Fibroblast of the conjunctiva (primary cell): ENCODE measurements around the gene RCAN3.

ENCODE experiments used
- DNase-seq: peaks from one replicate; pipeline ENCODE4 v3.0.0-alpha.2; 2010; ENCODE audit warnings: low read depth

Gene RCAN3

DNA sequence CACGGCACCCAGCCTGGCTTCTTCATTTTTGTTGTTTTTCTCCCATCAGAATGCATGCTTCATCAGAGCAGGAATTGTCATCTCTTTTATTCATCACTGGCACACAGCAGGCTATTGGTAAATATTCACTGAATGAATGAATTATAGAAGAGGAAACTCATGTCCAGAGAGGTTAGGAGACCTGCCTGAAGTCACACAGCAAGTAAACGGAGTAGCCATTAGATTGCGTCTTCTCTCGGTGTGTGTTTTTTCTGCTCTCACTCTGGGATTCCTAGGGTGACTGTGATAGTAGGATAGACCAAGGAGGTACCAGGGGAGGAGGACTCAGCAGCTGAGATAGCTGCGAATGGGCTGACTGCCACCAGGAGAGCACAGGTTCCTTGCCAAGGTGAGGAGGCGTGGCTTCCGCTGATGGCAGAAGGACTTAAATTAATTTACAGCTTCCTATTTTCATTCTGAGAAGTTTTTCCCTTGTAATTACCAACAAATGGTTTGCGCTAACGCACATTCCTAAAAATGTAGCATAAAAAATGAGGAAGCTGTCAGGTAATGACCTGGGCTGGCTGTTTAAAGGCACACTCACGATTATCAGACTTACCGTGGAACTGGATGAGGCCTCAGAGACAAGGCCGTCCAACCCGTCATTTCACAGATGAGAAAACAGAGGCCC is 48.8 kb downstream of the RCAN3 start:
- no peak for DNase-seq

DNA sequence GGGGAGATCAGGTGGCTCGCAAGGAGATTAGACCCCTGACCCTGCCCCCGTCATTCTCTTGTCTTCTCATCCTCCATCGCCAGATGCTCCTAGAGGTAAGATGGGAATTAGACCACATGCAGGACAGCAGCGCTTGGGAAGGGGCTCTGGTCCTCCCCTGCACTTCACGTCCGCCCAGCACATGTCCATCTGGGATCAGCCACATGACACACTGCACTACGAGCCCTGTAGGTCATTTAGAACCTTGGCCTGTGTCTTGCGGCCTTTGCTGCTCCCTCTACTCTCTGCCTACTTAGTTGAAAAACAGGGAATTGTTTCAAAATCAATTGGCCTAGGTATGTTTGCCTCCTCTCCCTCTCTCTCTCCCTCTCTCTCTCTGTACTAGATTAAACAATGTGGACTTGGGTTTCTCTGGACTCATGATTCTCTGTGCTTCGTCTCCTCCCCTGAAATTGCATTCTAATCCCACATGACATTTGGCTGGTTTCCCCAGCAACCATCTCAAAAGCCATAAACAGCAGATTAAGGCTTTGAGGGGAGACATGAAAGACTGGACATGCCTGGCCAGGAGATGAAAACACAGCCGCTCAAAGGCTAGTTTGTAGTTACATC is 49.4 kb downstream of the RCAN3 start:
- no peak for DNase-seq

DNA sequence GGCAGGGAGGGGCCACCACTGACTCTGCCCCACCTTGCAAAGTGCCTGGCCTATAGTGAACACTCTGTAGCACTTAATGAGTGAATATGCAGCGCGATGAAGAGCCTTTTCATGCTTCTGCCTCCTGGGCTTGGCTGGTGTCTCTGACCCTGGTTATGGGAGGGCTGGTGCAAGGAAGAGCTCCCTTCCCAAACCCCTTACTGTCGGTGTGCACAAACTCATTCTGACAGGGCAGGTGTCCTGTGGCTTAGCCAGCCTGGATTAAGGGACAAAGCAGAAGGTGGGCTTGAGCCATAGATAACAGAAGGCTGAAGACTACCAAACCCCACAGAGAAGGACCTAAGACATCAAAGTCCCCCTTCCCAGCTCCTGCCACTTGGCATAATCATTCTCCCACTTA is 51.3 kb downstream of the RCAN3 start:
- DNase-seq: no peak

DNA sequence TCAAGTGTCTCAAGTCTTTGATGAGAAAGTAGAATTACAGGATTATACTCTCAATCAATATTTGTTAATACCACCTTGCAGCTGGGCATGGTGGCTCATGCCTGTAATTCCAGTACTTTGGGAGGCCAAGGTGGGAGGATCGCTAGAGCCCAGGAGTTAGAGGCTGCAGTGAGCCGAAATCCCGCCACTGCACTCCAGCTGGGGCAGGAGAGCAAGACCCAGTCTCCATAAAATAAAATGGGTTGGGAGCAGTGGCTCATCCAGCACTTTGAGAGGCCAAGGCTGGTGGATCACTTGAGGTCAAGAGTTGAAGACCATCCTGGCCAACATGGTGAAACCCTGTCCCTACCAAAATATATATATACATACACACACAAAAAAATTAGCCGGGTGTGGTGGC is 52.1 kb downstream of the RCAN3 start:
- no peak for DNase-seq

DNA sequence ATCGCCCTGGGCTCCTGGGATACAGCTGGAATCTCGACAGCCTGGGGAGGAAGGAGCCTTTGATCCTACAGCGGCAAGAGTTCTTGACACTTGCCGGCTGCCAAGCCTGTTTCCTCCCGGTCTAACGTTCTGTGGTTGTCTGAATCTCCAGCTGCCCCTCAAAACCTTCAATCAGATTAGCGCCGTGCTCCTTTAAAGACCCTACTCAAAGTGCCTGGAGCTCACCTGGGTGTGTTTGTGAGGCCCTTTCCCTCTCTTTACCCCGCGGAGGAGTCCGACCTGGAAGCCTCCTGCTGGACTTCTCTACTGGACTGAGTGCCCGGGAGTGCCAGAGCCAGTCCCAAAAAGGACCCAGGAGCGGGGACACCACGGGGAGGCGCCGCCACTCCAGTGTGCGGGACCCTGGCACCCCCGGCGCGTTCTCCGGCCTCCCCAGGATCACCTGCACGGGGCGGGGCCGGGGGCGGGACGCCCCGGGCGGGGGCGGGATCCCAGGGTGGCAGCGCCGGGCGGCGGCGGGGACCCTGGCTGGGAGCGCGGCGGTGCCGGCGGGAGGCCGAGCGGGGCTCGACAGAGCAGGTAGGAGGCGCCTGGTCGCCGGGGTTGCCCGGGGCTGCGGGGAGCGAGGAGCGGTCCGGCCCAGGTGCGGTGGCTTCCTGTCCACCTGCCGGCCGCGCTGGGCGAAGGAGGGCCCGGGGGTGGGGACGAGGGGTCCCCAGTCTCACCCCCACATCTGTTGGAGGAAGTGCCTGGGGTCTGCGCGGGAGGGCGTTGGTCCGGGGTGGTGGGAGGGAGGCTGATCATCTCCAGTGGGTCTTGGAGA is 53.2 kb downstream of the RCAN3 start, which contains the start of gene NCMAP:
Gene NCMAP (plus strand): TSS at position 497 of the 823 bp plus-strand sequence. CDS start 39,344 bp downstream, outside the sequence.
- no peak for DNase-seq

DNA sequence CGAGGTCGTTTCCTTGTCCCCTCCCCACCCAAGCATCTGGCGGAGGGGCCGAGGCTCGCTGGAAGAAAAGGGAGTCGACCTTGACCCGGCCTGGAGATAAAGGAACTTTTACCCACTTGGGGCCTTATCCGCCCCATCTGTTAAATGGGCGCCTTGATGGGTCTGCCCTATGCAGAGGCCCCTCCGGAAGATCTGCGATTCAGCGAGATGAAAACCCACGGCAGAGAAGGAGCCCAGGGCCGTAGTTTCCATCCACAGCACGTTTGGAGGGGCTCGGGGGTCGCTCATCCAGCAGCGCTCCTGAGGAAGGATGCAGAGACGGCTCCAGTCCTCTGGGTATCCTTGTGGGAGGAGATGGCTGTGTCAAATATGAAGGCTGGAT is 53.8 kb downstream of the RCAN3 start:
- no peak for DNase-seq

DNA sequence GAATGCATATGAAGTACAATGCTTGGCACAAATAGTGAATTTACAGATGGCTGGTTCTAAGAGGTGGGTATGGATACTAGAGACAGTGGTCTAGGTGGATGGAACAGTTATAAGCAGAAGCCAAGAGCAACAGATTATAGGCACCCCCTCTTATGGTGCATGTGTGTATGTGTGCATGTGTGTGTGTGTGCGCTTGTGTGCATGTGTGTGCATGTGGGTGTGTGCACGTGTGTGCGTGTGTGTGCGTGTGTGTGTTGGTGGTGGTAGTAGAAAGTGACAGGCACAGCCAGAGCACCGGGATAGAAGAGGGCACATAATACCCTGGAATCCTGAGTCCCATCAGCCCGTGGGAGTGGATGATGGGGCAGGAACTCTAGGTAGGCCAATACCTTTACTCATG is 54.6 kb downstream of the RCAN3 start:
- DNase-seq: no peak

DNA sequence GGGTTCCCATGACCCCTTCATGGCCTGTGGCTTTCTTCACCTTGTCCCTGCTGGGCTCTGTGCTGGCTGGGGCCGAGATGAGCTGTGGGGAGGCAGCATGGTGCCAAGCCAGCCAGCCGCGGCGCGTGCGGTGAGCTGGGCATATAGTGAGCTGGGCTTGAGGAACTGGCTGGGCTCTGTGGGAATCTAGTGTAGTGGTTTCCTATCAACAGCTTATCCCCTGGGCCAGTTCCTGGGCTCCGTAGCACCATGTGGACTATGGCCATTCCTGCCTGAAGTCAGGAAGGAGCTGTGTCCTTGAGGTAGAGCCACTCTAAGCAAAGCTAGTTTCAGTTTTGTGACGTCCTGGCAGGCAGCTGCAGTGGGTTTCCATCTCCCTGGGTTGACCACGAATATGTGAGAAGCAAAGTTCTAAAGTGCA is 55.1 kb downstream of the RCAN3 start:
- no peak for DNase-seq

DNA sequence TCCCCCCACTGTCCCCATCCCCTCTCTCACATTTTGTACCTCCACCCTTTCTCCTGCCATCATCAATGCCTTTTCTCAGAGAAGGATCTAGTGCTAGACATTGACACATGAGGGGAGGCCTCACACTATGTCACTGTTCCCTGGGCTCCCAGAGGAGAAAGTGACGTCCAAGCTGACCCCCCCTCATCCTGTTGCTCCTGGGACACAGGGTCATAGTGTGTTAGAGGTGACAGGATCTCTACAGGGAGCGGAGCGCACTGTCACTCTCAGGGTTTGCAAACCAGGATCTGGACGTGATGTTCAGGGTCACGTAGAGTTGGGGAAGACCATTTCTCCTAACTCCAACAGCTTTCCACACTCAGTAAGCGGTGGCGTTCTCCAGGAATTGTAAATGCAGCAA is 55.8 kb downstream of the RCAN3 start:
- DNase-seq: no peak

DNA sequence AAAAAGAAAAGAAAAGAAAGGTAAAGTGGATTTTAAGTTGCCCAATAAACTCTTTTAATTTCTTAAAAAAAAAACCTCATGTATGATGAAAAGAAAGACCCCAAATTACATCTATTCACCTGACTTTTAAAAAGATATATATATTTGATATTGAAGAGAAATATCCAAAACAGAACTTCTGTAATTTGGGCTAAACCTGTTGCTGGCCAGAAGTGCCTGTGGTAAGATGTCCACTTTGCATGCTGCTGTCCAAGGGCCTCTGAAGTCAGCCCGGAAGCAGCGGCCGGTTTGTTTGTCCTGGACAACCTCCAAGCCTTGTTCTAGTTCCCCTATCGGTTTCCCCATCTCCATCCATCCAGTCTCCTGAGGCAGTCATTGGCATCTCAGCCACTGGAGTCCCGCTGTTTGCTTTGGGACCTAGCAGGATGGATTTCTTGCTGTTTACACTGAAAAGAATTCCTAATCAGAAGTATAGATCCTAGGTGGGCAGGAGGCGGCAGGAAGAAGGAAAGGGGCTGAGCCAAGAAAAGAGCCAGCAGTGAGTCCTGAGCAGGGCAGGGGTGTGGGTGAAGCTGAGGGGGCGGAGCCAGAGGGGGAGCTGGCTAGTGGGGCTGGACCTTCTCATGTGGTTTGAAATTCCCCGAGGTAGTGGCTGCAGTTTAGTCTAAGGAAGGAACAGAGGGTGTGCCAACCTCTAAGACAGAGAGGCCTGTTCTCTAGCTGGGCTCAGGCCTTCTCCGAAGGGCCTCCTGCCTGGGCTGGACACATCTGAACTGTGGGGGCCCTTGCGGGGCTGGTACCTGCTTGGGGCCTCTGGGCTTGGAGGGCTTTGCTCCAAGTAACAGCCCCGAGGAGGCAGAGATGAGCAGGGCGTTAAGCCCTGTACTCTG is 56.5 kb downstream of the RCAN3 start:
- peak; percentile 53 for DNase-seq

DNA sequence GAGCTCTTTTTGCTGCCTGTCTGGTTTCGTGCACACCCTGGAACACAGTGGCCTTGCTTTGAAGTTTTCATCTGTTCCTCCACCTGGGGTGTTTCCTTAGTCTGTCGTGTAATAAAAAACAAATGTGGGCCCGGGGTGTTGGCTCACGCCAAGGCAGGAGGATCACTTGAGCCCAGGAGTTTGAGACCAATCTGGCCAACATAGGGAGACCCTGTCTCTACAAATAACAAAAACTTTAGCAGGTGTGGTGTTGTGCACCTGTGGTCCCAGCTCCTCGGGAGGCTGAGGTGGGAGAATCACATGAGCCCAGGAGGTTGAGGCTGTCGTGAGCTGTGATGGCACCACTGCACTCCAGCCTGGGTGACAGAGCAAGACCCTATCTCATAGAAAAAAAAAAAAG is 57.7 kb downstream of the RCAN3 start:
- no peak for DNase-seq

DNA sequence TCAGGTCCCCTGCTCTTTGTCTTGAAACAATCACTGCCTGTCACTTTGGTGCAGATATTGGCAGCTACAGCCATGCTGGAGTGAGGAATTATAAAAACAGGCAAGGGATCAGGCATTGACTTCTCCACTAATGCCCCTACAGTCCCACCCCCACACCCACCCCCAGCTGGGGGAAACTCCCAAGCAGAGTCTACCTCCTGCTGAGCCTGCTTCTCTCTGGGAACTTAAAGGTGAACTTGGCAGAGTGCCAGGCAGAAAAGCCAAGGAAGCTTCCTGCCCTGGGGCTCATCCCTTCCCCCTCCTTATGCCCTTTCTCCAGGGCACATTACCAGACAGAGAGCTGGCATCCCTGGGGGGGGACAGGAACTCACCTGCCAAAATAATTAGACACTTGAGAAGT is 60.0 kb downstream of the RCAN3 start:
- no peak for DNase-seq

DNA sequence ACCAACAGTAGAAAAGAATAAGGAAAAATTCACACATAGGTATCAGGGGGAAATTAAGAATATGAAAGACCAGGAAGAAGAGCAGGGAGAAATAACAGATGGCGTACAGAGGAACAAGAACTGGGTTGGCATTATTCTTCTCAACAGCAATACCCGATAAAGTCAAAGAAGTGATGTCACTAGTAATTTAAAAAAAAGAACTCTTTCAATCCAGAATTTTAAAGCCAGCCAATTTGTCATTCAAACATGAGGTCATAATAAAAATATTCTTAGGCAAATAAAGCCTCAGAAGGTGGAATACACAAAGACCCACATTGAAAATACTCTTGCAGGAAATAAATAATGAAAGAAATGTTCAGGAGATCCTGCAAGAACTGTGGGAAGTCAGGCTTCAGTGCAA is 62.1 kb downstream of the RCAN3 start:
- DNase-seq: no peak

DNA sequence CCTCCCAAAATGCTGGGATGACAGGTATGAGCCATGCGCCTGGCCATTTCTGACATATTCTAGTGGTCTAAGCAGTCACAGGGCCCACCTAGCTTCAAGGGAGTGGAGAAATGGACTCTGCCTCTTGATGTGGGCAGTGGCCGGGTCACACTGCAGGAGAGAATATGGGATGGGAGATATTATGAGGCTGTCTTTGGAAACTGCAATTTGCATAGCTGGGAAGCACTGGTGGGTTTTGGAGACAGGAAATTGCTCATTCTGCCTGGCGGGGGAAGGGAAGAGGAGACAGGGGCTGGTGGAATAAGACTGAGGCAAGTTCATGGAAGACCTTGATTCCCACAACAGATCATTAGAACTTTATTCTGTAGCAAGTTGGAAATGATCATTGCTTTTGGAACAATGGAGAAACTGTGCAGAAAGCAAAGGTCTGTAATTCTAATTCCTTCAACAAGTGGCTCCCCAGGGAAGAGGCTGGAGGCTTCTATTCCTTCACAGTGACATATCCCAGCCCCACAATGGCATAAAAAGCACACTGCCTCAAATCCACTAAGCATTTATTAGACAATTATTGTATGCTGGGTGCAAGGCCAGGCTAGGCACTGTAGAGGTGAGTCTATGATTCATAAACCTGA is 63.7 kb downstream of the RCAN3 start:
- DNase-seq: no peak

DNA sequence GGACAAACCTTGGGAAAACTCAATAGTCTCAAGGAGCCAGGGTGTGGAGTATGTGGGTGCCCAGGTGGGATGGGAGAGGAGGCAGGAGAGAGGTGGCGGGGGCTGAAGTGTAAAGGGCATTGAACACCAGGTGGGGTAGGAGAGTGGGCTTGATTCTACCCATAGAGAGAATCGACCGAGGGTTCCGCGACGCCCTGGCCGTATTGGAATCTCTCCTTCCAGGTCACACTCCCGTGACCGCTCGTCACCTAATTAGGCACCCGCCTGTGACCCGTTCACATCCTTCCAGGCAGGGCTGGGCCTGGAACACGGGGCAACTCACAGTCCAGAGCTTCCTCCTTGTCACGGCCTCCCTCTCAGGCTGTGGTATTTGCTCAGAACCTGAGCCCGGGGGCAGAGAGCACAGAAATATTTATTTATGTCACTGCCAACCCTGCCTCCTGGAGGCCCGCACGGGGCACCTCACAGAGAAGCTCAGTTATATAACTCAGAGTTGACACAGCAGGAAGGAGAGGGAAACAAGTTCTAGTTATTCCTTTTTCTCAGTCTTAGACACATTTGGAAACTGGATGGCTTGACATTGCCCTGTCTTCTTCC is 65.3 kb downstream of the RCAN3 start:
- DNase-seq: no peak

DNA sequence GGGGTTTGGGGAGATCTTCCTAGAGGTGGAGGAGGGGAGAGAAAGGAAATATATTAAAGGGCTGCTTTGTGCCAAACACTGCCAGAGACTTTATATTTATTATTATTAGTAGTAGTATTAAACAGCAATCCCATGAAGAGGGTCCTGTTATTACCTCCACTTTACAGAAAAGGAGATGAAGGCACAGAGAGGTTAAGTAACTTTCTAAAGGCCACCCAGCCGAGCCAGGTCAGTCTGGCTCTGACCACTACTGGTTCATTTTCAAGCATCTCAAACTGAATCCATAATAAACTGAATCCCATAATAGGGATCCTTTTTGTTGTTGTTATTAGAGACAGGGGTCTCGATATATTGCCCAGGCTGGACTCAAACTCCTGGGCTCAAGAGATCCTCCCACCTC is 65.8 kb downstream of the RCAN3 start:
- no peak for DNase-seq

DNA sequence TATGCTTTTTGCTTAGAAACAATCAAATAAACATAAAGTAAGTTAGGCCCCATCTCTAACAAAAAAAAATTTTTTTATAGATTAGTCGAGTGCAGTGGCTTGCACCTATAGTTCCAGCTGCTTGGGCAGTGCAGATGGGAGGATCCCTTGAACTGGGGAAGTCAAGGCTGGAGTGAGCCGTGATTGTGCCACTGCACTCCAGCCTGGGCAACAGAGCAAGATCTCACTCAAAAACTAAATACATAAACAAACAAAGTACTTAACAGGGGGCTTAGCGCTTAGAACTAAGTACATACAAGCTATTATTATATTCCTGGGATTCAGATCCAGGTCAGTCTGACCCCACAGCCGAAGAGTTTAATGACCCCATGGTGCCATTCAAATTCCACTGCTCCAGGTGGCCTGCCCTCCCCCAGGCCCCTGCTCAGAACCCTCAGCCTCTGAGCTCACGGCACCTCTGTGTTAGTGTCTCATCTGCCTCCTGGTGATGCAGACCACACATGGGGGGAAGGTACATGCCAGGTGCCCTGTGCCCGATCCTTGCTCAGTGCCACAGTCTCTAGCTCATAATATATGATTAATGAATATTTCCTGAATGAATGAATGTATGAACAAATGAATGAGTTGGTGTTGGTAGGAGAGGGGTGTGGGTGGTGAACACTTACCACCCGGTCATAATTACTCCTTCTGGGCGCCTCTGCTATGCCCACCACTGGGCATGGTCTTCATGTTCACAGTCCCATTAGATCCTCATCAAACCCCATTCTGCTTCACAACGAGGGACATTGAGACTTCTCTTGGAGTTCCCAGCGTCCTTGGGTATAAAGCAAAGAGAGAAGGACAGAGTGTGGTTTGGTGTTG is 67.9 kb downstream of the RCAN3 start:
- DNase-seq: no peak

DNA sequence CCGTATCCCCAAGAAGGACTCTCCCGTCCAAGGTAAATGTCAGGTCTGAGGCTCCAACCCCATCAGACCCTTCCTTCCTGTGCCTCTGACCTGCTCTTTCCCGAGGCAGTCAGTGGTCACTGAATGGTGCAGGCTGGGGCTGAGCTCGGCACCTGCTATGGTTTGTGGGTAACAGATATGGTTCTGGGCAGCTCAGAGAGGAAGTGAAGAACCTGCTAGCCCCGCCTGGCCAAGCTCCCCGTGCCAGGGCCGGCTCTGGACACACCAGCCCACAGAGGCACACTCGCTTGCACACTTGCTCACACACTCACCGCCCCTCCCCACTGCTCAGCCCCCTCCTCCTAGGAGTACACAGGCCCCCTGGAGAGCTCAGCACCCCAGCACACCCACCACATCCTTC is 69.7 kb downstream of the RCAN3 start:
- no peak for DNase-seq

DNA sequence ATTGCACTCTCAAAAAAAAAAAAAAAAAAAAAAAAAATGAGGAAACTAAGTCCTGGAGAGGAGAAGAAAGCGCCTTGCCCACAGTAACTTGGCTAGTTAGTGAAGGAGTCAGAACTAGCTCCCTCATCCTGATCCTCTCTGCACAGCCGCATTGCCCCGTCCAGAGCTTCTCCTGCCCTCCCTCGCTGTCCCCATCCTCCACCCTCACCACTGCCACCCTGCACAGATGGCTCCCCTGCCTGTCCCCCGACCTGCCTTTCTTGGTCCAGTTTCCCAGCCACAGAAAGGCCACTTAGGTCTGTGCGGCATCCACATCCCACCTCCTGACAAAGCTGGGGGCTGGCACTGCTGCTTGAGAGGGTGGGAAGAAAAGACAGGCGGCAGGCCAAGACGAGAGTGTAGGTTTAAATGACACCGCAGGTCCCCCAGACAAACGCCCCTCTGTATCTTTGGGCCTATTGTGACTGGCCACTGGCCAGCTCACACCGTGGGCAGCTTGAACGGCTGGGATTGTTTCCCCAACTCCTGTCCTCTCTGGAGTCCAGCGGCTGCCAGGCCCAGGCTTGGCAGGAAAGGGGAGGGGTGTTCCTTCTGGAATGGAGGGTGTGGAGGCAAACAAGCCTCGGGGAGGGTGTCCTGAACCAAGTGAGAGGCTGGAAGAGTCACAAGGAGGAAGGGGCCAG is 73.4 kb downstream of the RCAN3 start:
- no peak for DNase-seq

DNA sequence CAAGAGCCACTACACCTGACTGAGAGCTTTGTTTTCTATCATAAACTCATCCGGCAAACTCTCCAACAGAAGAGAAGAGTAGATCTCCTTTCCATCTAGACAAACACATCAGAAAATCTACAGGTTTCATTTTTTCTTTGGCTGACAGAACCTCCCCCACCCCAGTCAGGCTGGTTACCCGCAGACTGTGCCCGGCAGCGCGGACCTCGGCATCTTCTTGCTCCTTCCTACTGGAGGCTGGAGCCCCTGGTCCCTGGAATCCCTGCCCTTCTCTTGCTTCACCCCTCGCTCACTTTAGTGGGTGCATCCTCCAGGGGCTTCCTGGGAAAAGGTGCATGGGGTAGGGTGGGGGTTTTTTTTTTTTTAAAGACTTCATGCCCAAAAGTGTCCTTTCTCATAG is 76.2 kb downstream of the RCAN3 start:
- no peak for DNase-seq
